HG02852 (cell line): ENCODE measurements around the gene FKBP1A.

ENCODE experiments used
- ATAC-seq: cut with Tn5 transposase; IDR thresholded peaks from one replicate; pipeline ENCODE4 v1.9.1; 2021; ENCODE audit warnings: mild to moderate bottlenecking, moderate library complexity; ENCODE audit not compliant: unreplicated experiment

FKBP1A gene

DNA sequence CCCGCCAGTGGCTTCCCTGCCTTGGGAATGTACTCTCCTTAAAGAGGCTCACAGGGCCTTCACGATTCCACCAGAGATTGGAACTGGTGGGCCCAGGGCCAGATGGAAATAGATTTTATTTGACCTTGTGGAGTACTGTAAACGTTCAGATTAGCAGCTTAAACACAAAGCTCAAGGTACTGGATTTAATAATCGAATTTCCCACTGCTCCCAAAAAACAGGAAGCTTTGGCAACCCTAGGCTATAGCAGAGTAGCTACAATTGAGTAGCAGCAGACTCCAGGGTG, 71.3 kb downstream of the FKBP1A start:
- ATAC-seq, result no peak

DNA sequence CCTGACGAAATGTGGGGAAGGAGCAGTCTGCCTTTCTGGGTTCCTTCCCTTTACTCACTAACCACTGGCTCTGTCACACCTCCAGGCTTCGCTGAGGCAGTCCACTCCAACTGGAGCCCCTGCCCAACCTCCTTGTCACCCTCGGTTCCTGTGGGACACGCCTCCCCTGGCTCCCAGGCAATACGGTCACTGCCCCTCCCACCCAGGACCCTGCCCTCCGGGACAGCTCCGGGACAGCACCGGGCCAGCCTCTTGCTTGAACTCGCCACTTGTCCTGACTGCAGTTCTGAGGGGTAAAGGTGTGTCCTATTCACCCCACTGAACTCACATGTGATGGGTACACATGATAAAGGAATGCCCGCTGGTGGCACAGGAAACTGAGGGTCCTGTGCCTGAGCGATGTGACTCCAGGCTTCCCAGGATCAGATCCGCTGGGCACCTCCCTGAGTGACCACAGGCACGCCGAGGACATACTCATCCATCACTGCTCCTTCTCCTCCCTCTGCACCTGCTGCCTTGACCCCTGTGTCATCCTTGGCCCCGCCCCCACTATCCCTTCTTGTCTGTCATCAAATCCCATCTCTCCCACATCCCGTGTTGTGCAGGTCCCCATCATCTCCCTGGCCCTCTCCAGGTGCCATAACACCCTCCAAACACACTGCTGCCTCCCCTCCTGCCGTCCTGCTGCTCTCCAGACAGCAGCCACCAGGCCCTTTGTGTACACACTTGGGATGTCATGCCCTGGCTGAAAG, 71.8 kb downstream of the FKBP1A start:
- ATAC-seq, result no peak

DNA sequence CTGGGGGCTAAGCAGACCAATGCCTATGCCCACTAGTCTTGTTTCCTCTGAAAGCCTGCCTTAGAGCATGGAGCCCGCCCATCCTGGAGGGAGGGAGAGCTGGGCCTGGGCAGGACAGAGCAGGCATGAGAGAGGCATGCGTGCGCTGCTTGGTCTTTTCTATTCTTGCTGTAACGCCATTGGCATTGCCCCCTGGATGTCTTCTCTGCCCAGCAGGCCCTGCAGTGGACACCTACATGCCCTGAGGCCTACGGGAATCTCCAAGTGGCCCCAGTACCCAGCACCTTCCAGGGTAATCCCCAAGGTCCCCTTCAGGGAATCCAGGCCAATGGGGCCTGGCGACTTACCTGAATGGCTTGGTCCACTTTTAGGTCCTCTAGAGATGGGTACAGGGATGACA, 72.8 kb downstream of the FKBP1A start:
- ATAC-seq, result no peak

DNA sequence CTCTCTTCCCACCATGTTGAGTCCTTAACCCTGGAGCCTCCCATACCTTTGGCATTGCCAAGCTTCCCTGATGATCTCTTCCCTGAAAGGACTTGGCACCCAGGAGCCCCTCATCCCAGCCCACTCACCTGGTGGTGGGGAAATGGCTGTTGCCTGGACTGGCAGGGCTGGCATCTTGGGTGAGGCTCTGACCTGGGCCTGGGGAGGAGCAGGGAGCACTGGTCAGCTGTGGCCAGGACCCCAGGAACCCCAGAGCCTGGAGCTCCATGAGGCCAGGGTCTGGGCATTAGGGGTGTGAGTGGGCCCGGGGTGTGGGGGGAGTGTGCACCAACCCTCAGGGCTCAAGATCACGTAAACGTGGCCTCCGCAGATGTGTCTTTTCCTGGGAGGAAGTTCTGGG, 73.4 kb downstream of the FKBP1A start:
- no peak for ATAC-seq

DNA sequence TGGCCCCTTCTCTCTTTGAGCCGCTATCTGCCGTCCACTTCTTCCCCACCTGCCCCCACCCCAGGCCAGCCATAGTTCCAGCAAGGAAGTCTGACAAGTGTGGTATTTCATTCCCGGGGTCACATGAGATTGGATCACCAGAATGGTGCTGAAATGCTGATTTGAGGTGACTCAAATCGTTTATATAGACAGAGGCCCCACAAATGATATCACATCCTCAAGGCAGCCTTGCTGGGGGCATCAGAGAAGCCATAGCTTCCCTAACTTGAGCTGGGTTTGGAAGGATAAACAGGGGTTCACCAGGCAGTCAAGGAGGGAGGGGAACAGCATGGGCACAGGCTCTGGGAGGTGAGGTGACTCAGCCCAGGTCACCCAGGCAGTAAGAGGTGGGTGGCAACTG, 73.8 kb downstream of the FKBP1A start:
- ATAC-seq, result no peak
